Activated CD4-positive, CD25-positive, alpha-beta regulatory T cell (primary cell): ENCODE measurements around the gene TLL2.
A peak's percentile ranks its signal among the peaks of the same experiment; 100 is the strongest.

Experiments used
- DNase-seq, 4 experiments: peaks; one replicate each; lab custom pipeline; 2025; lab: John Stamatoyannopoulos, UW

Gene TLL2

GRCh38 chr10:96395931-96396877 is 117.5 kb downstream of the TLL2 start:
- peak; percentile 5 to 27 (median 26) for DNase-seq

DNA sequence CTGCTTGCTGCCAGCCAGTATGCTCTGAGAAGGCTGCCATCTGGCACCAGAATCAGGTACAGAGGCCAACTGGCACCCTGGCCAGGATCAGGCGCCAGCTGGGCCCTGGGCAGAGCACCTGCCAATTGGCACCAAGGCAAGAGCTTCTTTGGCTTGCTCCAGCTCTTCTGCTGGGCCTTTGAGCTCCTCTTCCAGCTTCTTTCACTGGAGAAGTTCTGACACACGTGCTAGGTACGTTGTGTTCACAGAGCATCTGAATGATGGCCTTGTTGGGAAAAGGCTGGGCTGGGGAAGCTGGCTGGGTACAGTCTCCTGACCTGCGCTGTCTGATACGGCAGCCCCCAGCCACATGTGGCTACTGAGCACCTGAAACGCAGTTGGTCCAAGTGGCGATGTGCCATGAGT is 123.3 kb downstream of the TLL2 start:
- no peak for DNase-seq

GRCh38 chr10:96389785-96390184 is 123.9 kb downstream of the TLL2 start:
- no peak for DNase-seq

- no peak for DNase-seq
Observed at GRCh38 chr10:96387601-96388000, 126.1 kb downstream of the TLL2 start.

DNA sequence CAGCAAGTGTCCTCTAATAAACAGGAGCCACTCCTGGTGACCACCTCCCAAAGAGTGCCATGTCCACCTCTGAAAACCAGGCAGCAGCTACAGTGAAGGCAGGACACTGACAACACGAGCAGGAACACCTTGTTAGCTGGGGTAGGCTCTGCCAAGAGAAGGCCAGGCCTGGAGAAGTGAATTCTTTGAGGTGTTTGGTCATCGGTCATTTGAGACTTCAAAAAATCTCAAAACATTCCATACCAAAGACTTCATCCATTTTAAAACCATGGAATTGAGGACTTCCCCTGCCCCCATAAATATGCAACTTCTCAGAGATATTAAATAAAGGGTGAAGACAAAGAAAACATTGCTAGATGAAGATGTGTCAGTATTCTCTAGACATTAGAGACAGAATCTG is 126.6 kb downstream of the TLL2 start:
- no peak for DNase-seq

DNA sequence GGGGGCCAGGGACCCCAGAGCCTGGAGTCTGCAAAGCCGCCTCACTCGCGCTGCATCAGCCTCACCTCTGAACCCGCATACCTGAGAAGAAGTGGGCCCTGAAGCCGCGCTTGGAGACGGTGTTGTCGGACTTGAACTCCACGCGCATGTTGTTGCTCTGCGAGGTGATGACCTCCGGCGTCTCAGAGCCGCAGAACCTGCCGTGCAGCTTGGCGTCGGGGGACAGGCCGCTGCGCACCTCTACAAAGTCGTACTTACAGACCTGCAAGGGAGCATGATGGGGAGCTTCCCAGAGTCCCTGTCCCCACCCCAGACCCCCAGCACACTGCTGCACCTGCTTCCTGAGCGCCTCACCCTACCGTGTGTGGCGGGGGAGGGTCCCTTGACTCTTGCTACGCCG is 129.2 kb downstream of the TLL2 start:
- DNase-seq = no peak

- DNase-seq = no peak
Observed at GRCh38 chr10:96380821-96381220, 132.9 kb downstream of the TLL2 start.

GRCh38 chr10:96379758-96380157 is 134.0 kb downstream of the TLL2 start:
- DNase-seq = no peak

- no peak for DNase-seq
Observed at GRCh38 chr10:96378741-96379140, 135.0 kb downstream of the TLL2 start.

DNA sequence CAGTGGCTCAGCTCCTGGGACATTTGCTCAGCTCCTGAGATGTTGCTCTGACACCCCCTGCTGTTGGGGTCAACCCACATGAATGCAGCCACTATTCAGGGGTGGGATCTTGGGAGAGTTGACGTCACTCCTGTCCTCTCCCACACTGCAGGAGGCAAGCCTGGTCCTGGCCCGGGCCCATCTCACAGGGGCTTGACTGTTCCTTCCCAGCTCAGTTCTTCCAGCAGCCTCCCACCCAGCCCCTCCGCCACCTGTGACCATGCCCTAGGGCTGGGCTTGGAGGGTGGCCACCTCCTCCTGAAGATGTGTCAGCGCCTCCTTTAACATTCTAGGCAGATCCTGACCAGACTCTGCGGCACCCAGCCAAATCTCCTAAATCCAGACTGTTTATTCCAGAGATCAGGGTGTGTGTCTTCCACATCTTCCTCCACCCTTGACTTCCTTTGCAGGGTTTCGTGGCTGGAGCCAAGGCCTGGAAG is 135.9 kb downstream of the TLL2 start:
- no peak for DNase-seq

- no peak for DNase-seq
Observed at GRCh38 chr10:96376483-96376882, 137.2 kb downstream of the TLL2 start.

- DNase-seq = peak; percentile 13 to 47 (median 32)
Observed at GRCh38 chr10:96374985-96375830, 138.5 kb downstream of the TLL2 start.

DNA sequence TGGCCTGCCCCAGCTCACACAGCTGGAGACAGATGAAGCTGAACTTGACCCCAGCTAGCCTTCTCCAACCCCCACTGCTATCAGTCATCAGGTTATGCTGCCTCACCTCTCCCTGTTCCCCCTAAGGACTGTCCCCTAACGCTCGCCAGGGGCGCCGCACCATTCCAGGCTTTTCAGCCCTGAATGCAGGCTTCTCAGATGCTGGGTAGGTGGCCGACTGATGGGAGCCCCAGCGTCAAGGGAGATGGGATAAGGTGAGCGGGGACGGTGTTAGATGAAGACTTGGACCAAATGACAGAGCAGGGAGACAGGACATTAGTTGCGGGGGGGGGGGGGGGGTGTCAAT is 139.1 kb downstream of the TLL2 start:
- DNase-seq = no peak

- no peak for DNase-seq
Observed at GRCh38 chr10:96374004-96374403, 139.7 kb downstream of the TLL2 start.

DNA sequence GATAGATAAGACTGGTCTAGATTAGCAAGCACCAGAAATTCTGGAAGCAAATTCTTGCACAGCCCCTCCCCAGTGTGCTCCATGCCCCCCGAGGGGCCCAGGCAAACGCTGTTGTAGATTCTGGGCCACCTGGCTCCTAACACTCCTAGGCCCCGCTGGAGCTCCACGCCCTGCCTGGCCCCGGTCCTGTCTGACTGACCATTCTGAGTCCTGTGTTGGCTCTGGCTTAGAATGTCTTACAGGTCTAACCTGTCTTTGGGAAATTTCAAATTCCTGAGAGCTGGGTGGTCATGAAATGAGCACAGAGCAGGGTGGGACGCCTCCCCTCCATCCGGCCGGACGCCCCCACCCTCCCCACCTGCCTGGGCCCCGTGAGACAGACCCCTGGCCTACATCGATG is 142.4 kb downstream of the TLL2 start:
- DNase-seq = no peak

DNA sequence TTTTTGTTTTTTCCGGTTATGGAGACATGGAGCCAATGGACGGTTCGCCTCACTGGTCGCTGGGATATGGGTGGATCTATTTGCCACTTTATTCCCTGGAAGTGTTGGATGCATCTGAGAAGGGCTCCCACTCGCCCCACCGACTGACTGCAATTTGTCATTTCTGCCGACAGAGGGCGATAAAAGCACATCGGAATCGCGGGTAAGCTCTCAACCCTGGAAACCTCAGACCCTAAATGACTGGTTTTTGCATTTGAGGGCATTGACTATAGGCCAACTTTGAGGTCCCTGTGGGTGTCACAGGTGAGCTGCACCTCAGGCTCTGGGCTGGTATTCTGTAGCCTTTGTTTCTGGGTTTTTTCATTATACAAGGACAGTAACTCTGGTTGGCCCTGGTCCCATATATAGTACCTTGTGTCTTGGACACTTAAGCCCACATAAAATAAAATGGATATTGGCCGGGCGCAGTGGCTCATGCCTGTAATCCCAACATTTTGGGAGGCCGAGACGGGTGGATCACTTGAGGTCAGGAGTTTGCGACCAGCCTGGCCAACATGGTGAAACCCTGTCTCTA is 143.1 kb downstream of the TLL2 start:
- DNase-seq = peak in 2 of 4 experiments; percentile 27 to 35

DNA sequence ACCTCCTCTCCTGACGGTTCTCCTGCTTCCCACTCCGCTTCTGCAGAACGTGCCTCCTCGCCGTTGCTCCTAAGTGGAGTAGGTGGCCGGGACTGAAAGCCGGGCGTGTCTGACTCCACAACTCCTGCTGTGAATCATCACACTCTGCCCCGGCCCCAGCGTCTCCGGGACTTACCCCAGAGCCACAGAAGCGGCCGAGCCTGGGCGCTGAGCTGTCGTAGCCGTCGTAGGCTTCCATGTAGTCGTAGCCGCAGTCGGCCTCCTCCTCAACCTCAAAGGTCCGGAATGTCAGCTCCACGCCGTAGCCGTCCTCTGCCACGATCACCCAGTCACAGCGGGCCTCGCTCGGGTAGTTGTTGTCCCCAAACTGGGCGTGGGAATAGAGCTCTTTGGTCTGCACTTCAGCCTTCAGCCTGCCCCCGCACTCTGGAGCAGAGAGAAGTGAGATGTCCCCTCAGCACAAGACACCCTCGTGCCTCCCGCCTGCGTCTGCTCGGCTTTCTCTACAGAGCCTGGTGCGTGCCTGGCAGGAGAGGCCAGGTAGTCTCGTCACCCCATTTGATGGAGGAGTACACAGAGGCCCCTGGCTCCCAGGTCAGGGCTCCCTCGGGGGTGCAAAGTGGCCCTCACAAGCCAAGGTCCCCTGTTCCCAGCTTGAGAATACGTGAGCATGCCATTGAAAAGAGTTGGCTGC is 143.7 kb downstream of the TLL2 start:
- DNase-seq = no peak

GRCh38 chr10:96368971-96369370 is 144.8 kb downstream of the TLL2 start:
- no peak for DNase-seq

GRCh38 chr10:96367470-96367869 is 146.3 kb downstream of the TLL2 start:
- DNase-seq = no peak

GRCh38 chr10:96366508-96366907 is 147.2 kb downstream of the TLL2 start:
- DNase-seq = no peak

DNA sequence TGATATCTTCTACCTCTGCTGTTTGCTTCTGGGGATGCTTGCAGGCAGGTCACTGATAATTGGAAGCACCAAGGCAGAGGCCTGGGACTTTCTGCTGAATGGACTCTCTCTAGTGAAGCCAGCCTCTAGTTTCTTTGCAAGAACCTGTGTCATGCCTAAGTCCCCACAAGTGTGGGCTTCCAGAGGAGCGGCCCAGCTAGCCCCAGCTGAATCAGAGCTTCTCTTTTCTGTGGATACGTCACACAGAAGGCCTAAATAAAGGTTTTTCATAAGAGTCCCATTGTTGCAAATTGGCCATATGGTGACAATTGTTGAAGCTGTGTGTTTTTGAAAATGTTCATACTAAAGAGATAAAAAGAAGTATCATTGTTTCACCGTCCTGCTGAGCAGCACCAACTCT is 148.2 kb downstream of the TLL2 start:
- DNase-seq = no peak

DNA sequence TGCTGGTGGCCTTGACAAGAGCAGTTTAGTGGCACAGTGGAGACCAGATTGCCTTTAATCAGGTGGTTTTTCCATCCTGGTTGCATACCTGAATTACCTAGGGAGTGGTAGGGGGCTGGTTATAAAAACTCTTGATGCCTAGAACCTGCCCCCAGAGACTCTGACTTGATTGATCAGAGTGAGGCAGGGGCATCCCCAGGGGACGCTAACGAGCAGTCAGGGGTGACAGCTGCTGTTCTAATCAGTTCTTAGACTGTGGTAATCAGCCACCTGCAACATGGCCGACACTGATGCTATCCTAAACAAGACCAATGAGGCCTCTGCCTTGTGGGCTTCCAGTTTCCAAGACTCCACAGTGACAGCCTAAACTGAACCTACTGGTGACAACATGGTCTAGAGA is 153.0 kb downstream of the TLL2 start:
- DNase-seq = no peak
